H1 (cell line): Measurements from ENCODE around the gene SESN3. TPM values are rescaled to one million over a fixed set of nuclear protein-coding genes. Genes with fewer than 3 reads are reported as not detected.

ENCODE experiments used
- CTCF ChIA-PET: fragments of 300-600 bp; sonication (Branson Sonifier 250); formaldehyde crosslinking; loops from one replicate; lab custom pipeline; 2021; ENCODE audit not compliant: partially characterized antibody; lab: Charles Lee
- POLR2A ChIA-PET: fragments of 300-600 bp; sonication (Branson Sonifier 250); formaldehyde crosslinking; loops from one replicate; lab custom pipeline; 2021; ENCODE audit warnings: inconsistent platforms; ENCODE audit not compliant: partially characterized antibody; lab: Charles Lee
- DNase-seq, 2 experiments: peaks; one replicate each; pipeline versions ENCODE4 v3.0.0 to v3.0.0-alpha.2; 2010 to 2022; ENCODE audit warnings: low spot score in 2 of 2, low read depth in 1 of 2, mixed read lengths in 1 of 2
- FAIRE-seq: peaks from 2 replicates; lab custom pipeline; 2011; peaks lifted over from hg19 to GRCh38; lab: Jason Lieb, UNC
- H2AFZ ChIP-seq: 2 replicates; pipeline ENCODE4 v1.8.1; 2012; ENCODE audit warnings: low read length, inconsistent platforms
- H2AK5ac ChIP-seq: 2 replicates; pipeline ENCODE4 v1.6.1; 2013; ENCODE audit warnings: low read depth, low read length
- H2BK120ac ChIP-seq: replicated peaks from 2 replicates; pipeline ENCODE3; 2013; ENCODE audit warnings: low read depth, low read length, inconsistent platforms
- H2BK12ac ChIP-seq: 2 replicates; pipeline ENCODE4 v1.6.1; 2013; ENCODE audit warnings: low read depth, low read length
- H2BK15ac ChIP-seq: 2 replicates; pipeline ENCODE4 v1.6.1; 2013; ENCODE audit warnings: low read length
- H2BK20ac ChIP-seq: 2 replicates; pipeline ENCODE4 v1.6.1; 2013; ENCODE audit warnings: low read length
- H2BK5ac ChIP-seq: 2 replicates; pipeline ENCODE4 v1.6.1; 2013; ENCODE audit warnings: low read depth, low read length
- H3K14ac ChIP-seq: 2 replicates; pipeline ENCODE4 v1.6.1; 2013; ENCODE audit warnings: inconsistent platforms; ENCODE audit not compliant: insufficient read length
- H3K18ac ChIP-seq: 2 replicates; pipeline ENCODE4 v1.6.1; 2013; ENCODE audit warnings: low read length; ENCODE audit errors: extremely low read depth
- H3K23ac ChIP-seq: 2 replicates; pipeline ENCODE4 v1.6.1; 2013; ENCODE audit warnings: inconsistent platforms; ENCODE audit not compliant: insufficient read length
- H3K23me2 ChIP-seq: 2 replicates; pipeline ENCODE4 v1.6.1; 2013; ENCODE audit warnings: low read depth, low read length
- H3K27ac ChIP-seq: 2 replicates; pipeline ENCODE4 v1.6.1; 2011; ENCODE audit warnings: low read depth, low read length, inconsistent platforms
- H3K27me3 ChIP-seq, 4 experiments: replicated peaks in 1 of 4; 1 replicate in 1 of 4; 2 replicates in 3 of 4; pipeline versions ENCODE4 v1.6.1 to v1.8.1; 2011 to 2013; ENCODE audit warnings: low read length in 3 of 4, mild to moderate bottlenecking in 3 of 4, inconsistent platforms in 2 of 4, mixed read lengths in 2 of 4, moderate library complexity in 1 of 4; ENCODE audit not compliant: control insufficient read depth in 3 of 4, insufficient read depth in 3 of 4; ENCODE audit errors: extremely low read depth in 1 of 4
- H3K36me3 ChIP-seq, 4 experiments: 2 replicates each; pipeline versions ENCODE4 v1.6.1 to v1.8.1; 2011 to 2013; ENCODE audit warnings: mild to moderate bottlenecking in 4 of 4, low read length in 3 of 4, moderate library complexity in 2 of 4, control low read depth in 1 of 4, inconsistent platforms in 1 of 4; ENCODE audit not compliant: insufficient read depth in 4 of 4, control insufficient read depth in 2 of 4
- H3K4ac ChIP-seq: replicated peaks from 2 replicates; pipeline ENCODE3; 2013; ENCODE audit warnings: low read length, low read depth, mixed read lengths, inconsistent platforms; ENCODE audit not compliant: insufficient read length
- H3K4me1 ChIP-seq, 4 experiments: replicated peaks in 1 of 4; 1 replicate in 1 of 4; 2 replicates in 3 of 4; pipeline versions ENCODE4 v1.6.1 to v1.8.1; 2011 to 2013; ENCODE audit warnings: low read length in 3 of 4, inconsistent platforms in 2 of 4, mixed read lengths in 1 of 4; ENCODE audit not compliant: insufficient read depth in 4 of 4, control insufficient read depth in 3 of 4
- H3K4me2 ChIP-seq, 2 experiments: 2 replicates each; pipeline versions ENCODE4 v1.6.1 to v1.8.1; 2011 to 2013; ENCODE audit warnings: low read depth in 2 of 2, low read length in 2 of 2, control low read depth in 1 of 2, inconsistent platforms in 1 of 2, mild to moderate bottlenecking in 1 of 2; ENCODE audit not compliant: insufficient read depth in 1 of 2
- H3K4me3 ChIP-seq, 4 experiments: fragments of 200-600, 300-600 bp in 1 of 4; sonication (generic), shearing (Covaris generic), sonication (Bioruptor Twin) in 1 of 4; 2 replicates each; pipeline versions ENCODE4 v1.5.1 to v1.8.1; 2011 to 2016; ENCODE audit warnings: low read length in 4 of 4, low read depth in 3 of 4, control low read depth in 2 of 4, inconsistent platforms in 2 of 4, mild to moderate bottlenecking in 2 of 4, mixed read lengths in 1 of 4, moderate library complexity in 1 of 4; ENCODE audit not compliant: insufficient read depth in 2 of 4; ENCODE audit errors: extremely low read depth in 1 of 4
- H3K56ac ChIP-seq: replicated peaks from 2 replicates; pipeline ENCODE3; 2013; ENCODE audit warnings: low read depth, mild to moderate bottlenecking, mixed read lengths, low read length, inconsistent platforms; ENCODE audit not compliant: insufficient read length
- H3K79me1 ChIP-seq: 2 replicates; pipeline ENCODE4 v1.6.1; 2013; ENCODE audit warnings: low read depth, low read length, control low read depth
- H3K79me2 ChIP-seq, 2 experiments: 2 replicates each; pipeline versions ENCODE4 v1.6.1 to v1.8.1; 2012 to 2013; ENCODE audit warnings: low read length in 2 of 2, mild to moderate bottlenecking in 2 of 2, inconsistent platforms in 1 of 2; ENCODE audit not compliant: insufficient read depth in 2 of 2, control insufficient read depth in 1 of 2
- H3K9ac ChIP-seq, 4 experiments: replicated peaks in 1 of 4; 1 replicate in 1 of 4; 2 replicates in 3 of 4; pipeline versions ENCODE4 v1.6.1 to v1.8.1; 2011 to 2013; ENCODE audit warnings: low read depth in 3 of 4, low read length in 3 of 4, control low read depth in 2 of 4, mild to moderate bottlenecking in 2 of 4, moderate library complexity in 2 of 4, inconsistent platforms in 1 of 4; ENCODE audit errors: extremely low read depth in 1 of 4
- H3K9me3 ChIP-seq, 2 experiments: 2 replicates each; pipeline versions ENCODE4 v1.6.1 to v1.8.1; 2012 to 2013; ENCODE audit warnings: mild to moderate bottlenecking in 2 of 2, moderate library complexity in 2 of 2, control low read depth in 1 of 2, inconsistent platforms in 1 of 2, low read depth in 1 of 2, low read length in 1 of 2, mixed read lengths in 1 of 2; ENCODE audit not compliant: insufficient read depth in 2 of 2
- H4K20me1 ChIP-seq, 2 experiments: replicated peaks in 1 of 2; 2 replicates each; pipeline versions ENCODE3 to v1.8.1; 2011 to 2013; ENCODE audit warnings: inconsistent platforms in 2 of 2, low read length in 2 of 2, mild to moderate bottlenecking in 1 of 2; ENCODE audit not compliant: insufficient read depth in 2 of 2, control insufficient read depth in 1 of 2
- H4K5ac ChIP-seq: 2 replicates; pipeline ENCODE4 v1.6.1; 2013; ENCODE audit warnings: low read length, low read depth, mixed read lengths, inconsistent platforms; ENCODE audit not compliant: insufficient read length
- H4K8ac ChIP-seq: 2 replicates; pipeline ENCODE4 v1.8.0; 2013; ENCODE audit warnings: mild to moderate bottlenecking, moderate library complexity, low read length, inconsistent platforms; ENCODE audit not compliant: insufficient read depth; ENCODE audit errors: extremely low read depth
- H4K91ac ChIP-seq: replicated peaks from 2 replicates; pipeline ENCODE3; 2013; ENCODE audit warnings: low read length, mixed read lengths, inconsistent platforms; ENCODE audit not compliant: insufficient read length
- ASH2L ChIP-seq: fragments of 200-600, 300-600 bp; sonication (generic); IDR thresholded peaks from one replicate; pipeline ENCODE4 v1.7.1; 2017; ENCODE audit warnings: low read length
- CBX5 ChIP-seq: fragments of 300-800, 300-1000 bp; sonication (generic); IDR thresholded peaks from 2 replicates; pipeline ENCODE4 v1.7.1; 2016; ENCODE audit warnings: antibody characterized with exemption, low read length, low read depth
- GTF2F1 ChIP-seq: IDR thresholded peaks from 2 replicates; pipeline ENCODE4 v1.6.1; 2012; ENCODE audit warnings: low read depth, low read length, improper control_type of control experiment, borderline replicate concordance
- HDAC2 ChIP-seq, 2 experiments: fragments of 300-600 bp in 1 of 2; sonication (generic) in 1 of 2; IDR thresholded peaks; 2 replicates each; pipeline ENCODE4 v1.6.1; 2011 to 2012; ENCODE audit warnings: low read depth in 2 of 2, low read length in 2 of 2, mild to moderate bottlenecking in 2 of 2, moderate library complexity in 2 of 2, borderline replicate concordance in 1 of 2, inconsistent platforms in 1 of 2
- MAFK ChIP-seq: IDR thresholded peaks from 2 replicates; pipeline ENCODE4 v1.6.1; 2012; ENCODE audit warnings: low read depth, mild to moderate bottlenecking, improper control_type of control experiment, low read length
- PHF8 ChIP-seq: fragments of 200-600 bp; sonication (generic); conservative IDR thresholded peaks from 2 replicates; pipeline ENCODE4 v1.7.1; 2012; ENCODE audit warnings: low read depth, mild to moderate bottlenecking, inconsistent platforms, low read length, moderate library complexity
- SIRT6 ChIP-seq: IDR thresholded peaks from one replicate; pipeline ENCODE4 v1.7.1; 2012; ENCODE audit warnings: low read length, inconsistent platforms
- WGBS, 2 experiments: shearing (Covaris generic) in 1 of 2; methylation state at CpG; one replicate each; pipeline versions ENCODE4 v1.1.6 to v1.1.7; 2013 to 2015; ENCODE audit warnings: low lambda C conversion rate in 2 of 2, mixed read lengths in 2 of 2, inconsistent platforms in 1 of 2, low coverage in 1 of 2, missing lambda C conversion rate in 1 of 2; ENCODE audit not compliant: insufficient replicate concordance in 2 of 2, insufficient coverage in 1 of 2, insufficient read length in 1 of 2; ENCODE audit errors: extremely low coverage in 1 of 2, missing lambda C conversion rate in 1 of 2; 5-methylcytosine and 5-hydroxymethylcytosine counted together
- polyA plus RNA-seq, 7 experiments: library from polyadenylated mRNA; depleted of rRNA in 3 of 7; stranded (reverse) in 5 of 7; unstranded in 2 of 7; fragments of >200 nt in 5 of 7; fragments of 200-250 nt in 2 of 7; gene quantifications; 1 replicate in 5 of 7; 2 replicates in 1 of 7; 4 replicates in 1 of 7; pipeline versions ENCODE4 v1.2.1 to v1.2.3, GENCODE V29; 2011 to 2013; ENCODE audit warnings: missing spikeins in 2 of 7, mixed read lengths in 2 of 7
- total RNA-seq: library from RNA; stranded (reverse); fragmentation: NEBNext Ultra II Directional; extraction: Animal tissue kit (Norgen Biotek cat#: 25700); gene quantifications from 2 replicates; pipeline ENCODE4 v1.2.1, GENCODE V29; 2021

The SESN3 gene
- total and polyA plus RNA-seq, 2 of the 8 experiments (the other 6 are each of a cell fraction or from before 2014, with no cell fraction given): 10.2 to 31.1 TPM

DNA sequence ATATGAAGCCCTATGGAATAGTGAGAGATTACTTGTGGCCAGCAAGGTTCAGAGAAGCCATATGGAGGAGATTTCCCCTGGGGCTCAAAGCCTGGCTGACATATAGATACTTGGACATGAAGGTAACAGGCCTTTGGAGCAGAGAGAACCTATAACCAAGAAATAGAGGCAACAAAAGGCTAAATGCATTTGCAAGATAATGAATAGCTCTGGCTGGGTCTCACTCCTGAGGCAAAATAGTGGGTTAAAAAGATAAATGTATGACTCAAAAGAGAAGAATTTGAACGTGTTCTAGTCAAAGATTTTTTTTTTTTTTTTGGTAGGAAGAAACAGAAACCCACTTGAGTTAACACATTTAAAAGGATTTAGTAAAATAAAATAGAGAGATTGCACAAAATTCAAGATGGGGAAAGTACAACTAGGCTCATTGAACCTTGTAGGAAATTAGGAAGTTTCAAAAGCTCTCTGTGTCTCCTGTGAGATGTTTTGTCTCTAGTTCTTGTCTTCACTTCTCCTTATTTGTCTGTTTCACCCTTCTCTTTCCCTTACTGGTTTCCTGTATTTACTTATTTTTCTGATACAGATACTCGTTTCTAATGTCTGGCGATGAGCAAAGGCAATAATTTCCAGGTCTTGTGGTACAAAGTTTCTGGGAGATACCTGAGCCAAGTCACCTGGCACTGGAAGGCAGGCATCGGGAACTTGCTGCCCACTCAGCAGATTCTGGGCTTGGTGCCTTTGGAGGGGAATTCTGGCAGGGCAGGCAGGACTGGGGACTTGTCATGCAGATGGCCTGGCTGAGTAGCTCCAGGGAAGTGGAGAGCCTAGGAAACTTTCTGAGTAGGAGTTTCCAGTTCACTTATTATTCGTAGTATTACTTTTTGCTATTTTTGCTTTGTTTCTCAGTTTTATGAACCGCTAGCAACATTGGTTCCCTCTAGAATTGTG lies 49.2 kb upstream of the SESN3 start:
- H3K14ac ChIP-seq: no peak overlapping the region
- WGBS, 2 experiments: 51% methylated on average over 6 of the region's 6 CpGs; no CpG with 5 or more reads in 1 of the 2 experiments
- POLR2A ChIA-PET: interaction anchor here (0.6 to 1.5 kb wide), 2 partner anchors 16 to 87 kb away, joined by 3 to 4 read pairs; no protein-coding TSS in a partner anchor

More for the DNA sequence above, 49.2 kb upstream of the SESN3 start:
- Histone ChIP-seq H4K91ac (no peak overlapping the region), H2BK12ac (no peak overlapping the region), H3K9me3 (no peaks in the 10 kb centered on the region), H2AFZ (no peak overlapping the region), H3K4me1 (peaks cover 0 to 13% (median 5%) of the 10 kb centered on the region in 4 experiments; a peak in 4 of 7 replicates), H3K27ac (no peak overlapping the region; the same call in 1 of the 2 replicates), H2BK20ac (peak overlapping the region; percentile 43), H3K27me3 (no peaks in the 10 kb centered on the region), H3K23ac (no peak overlapping the region), H3K79me2 (no peaks in the 10 kb centered on the region), H3K4me3 (0 out of 8 replicates have a peak overlapping the region, but pooled peaks of 1 of the 4 experiments have one; percentile 3), H2BK5ac (no peak overlapping the region), H2BK120ac (no peak overlapping the region), H4K5ac (peak overlapping the region; percentile 49), H2BK15ac (no peak overlapping the region), H3K56ac (no peak overlapping the region)
- DNase-seq: peak in 1 of 2 experiments; percentile 43
- TF ChIP-seq ASH2L: peak; percentile 0
- no peak for TF ChIP-seq SIRT6
- TF ChIP-seq PHF8: no peak
- TF ChIP-seq HDAC2 (IDR thresholded peaks at IDR 0.05; ENCODE audit: borderline replicate concordance in 1 of 2, low read depth in 2 of 2, low read length in 2 of 2): no peak
- TF ChIP-seq CBX5: no peak
- TF ChIP-seq MAFK: peak; percentile 94
- TF ChIP-seq GTF2F1: no peak
- TF ChIP-seq, all 59 proteins: peak for 2
- Histone ChIP-seq H4K20me1 (no peaks in the 10 kb centered on the region), H2AK5ac (no peak overlapping the region), H3K4ac (no peak overlapping the region), H3K79me1 (no peaks in the 10 kb centered on the region), H3K9ac (no peak overlapping the region), H4K8ac (no peak overlapping the region), H3K36me3 (no peaks in the 10 kb centered on the region), H3K23me2 (no peaks in the 10 kb centered on the region), H3K18ac (no peak overlapping the region; the same call in 1 of the 2 replicates), H3K4me2 (peak overlapping the region; percentile 9 to 46; a peak in 3 of 4 replicates)
- FAIRE-seq: peak; percentile 60
- CTCF ChIA-PET: interaction anchor here (0.6 to 1.1 kb wide), 6 partner anchors 9 to 619 kb away, joined by 3 read pairs; no protein-coding TSS in a partner anchor
